Midbrain (tissue), 1 donor: ENCODE measurements around the gene F2RL1.
"Not testable (repeated sequence)": the region's sequence is repeated elsewhere in the genome, so short reads cannot be mapped to it uniquely, and the experiment has no call there.

Experiments used
- DNase-seq: peaks from one replicate; lab custom pipeline; 2025; lab: John Stamatoyannopoulos, UW

F2RL1 gene

GRCh38 chr5:76851728-76852369 lies 33.0 kb downstream of the F2RL1 start:
- DNase-seq, result peak; percentile 7

DNA sequence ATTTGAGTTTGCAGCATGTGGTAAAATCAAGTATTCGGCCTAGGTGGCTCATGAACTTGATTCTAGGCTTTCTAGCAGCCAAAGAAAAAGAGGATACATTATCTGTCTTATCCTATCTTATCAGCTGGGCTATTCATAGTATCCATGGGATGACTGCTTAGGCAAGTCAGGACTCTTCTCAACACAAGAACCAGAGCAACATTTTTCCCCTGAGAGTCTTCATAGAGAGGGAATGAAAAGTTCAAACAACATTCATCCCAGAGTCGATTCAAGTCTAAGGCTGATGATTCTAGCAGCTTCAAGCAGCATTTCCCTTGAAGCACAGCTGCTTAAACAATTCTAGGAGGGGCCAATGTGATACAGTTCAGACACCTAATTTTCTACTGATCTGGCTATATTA lies 33.9 kb downstream of the F2RL1 start:
- no peak for DNase-seq

DNA sequence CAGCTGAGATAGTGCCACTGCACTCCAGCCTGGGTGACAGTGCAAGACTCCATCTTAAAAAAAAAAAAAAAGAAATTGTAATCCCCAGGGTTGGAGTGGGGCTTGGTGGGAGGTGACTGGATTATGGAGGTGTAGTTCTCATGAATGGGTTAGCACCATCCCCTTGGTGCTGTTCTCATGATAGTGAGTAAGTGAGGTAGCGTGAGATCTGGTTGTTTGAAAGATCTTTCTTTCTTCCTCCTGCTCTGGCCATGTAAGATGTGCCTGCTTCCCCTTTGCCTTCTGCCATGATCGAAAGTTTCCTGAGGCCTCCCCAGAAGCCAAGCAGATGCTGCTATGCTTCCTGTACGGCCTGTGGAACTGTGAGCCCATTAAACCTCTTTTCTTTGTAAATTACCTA lies 34.9 kb downstream of the F2RL1 start:
- DNase-seq, result not testable (repeated sequence)

- no peak for DNase-seq
Observed at GRCh38 chr5:76854644-76855043, 35.8 kb downstream of the F2RL1 start.

GRCh38 chr5:76855501-76855900 lies 36.7 kb downstream of the F2RL1 start:
- DNase-seq, result not testable (repeated sequence)

DNA sequence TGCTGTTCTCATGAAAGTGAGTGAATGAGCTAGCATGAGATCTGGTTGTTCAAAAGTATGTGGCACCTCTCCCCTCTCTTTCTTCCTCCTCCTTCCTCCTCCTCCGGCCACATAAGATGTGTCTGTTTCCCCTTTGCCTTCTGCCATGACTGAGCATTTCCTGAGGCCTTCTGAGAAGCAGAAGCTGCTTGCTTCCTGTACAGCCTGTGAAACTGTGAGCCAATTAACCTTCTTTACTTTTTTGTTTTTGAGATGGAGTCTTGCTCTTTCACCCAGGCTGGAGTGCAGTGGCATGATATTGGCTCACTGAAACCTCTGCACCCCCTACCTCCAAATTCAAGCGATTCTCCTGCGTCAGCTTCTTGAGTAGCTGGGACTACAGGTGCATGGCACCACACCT lies 37.1 kb downstream of the F2RL1 start:
- DNase-seq, result peak; percentile 6

GRCh38 chr5:76856800-76857199 lies 38.0 kb downstream of the F2RL1 start:
- not testable (repeated sequence) for DNase-seq

- DNase-seq, result no peak
Observed at GRCh38 chr5:76859591-76860247, 40.9 kb downstream of the F2RL1 start.

GRCh38 chr5:76861612-76862011 lies 42.8 kb downstream of the F2RL1 start:
- DNase-seq, result no peak

- DNase-seq, result no peak
Observed at GRCh38 chr5:76863001-76863400, 44.2 kb downstream of the F2RL1 start.

DNA sequence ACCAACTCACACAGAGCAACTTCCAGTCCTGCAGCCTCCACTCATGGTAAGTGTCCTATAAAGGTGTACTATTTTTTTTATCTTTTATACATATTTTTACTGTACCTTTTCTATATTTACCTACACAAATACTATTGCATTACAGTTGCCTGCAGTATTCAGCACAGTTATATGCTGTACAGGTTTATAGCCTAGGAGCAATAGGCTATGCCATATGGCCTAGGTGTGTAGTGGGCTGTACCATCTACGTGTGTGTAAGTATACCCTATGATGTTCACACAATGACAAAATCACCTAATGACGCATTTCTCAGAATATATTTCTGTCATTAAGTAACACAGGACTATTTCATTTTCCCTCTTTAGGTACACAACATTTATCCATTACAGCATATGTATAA lies 47.7 kb downstream of the F2RL1 start:
- no peak for DNase-seq

- no peak for DNase-seq
Observed at GRCh38 chr5:76867038-76867437, 48.2 kb downstream of the F2RL1 start.

DNA sequence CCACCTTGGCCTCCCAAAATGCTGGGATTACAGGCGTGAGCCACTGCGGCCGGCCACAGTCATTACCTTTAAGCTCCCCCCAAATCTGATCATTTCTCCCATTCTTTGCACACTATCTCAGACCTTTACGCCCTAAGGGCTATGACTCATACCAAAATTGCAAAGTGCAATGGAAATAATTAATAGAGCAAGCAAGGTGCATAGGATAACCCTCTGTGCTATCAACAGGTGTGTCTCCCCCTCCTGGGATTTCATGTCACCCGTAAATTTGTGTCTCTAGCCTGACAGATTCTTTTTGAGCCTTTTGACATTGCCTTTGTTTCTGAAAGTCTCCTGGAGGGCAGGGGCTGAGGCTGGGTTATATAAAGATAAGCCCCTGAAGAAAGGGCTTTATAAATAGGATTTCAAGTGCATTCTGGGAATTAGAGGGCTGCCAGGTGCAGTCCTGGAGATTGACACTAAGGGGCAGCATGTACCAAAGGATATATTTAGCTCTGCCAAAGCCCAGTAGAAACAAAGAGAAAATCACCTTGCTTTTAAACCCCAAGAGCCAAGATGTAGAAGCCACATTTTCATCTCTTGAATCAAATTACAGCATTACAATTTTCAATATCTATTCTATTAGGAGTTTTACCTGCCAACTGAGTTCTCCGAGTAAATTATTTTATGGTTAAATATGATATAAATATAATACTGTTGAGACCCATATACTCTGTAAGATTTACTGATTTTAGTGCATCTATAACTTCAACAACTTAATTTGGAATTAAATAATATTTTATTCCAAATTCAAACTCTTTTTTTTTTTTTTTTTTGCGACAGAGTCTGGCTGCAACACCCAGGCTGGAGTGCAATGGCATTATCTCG lies 49.2 kb downstream of the F2RL1 start:
- DNase-seq, result peak; percentile 65

DNA sequence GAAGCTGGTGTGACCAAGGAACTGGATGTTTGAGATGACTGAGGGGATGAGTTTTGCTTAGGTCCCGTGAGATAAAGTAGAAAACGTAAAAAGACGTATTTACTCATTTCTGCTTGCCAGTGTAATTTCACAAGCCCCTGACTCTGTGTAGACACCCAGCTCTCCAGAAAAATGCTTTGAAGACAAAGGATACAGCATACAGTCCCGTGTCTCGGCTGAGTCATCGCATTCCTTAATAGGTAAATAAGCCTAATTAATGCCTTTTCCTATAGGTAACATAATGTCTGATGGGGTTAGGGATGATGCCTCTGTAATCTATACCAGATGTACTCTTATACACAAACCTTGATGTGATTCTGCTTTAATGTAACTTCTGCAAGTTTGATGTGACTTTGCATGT lies 51.2 kb downstream of the F2RL1 start:
- no peak for DNase-seq

DNA sequence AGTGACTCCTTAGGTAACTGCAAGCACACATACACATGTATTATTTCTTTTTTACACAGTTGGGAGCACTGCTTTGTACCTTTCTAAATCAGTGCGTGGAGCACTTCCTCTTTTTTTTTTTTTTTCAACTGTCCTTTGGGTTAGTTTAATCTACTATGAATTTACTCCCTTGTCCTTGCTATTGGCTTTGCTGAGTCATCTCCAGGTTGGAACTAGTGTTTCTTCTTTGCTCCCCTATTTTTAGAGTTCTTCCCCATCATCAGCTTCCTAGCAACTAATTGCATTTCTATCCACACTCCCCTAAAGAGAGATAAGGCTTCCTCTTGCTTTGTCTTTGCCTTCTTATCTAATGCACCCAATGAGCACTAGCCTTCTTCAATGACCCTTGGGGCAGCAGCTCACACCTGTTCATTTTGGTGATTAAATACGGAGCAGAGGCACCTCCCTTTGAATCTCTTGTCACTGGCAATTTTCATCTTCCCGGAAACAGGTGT lies 55.3 kb downstream of the F2RL1 start:
- DNase-seq, result no peak
